KG1 (cell line): Measurements from ENCODE around the gene KNDC1.

Source experiments
- DNase-seq: peaks from one replicate; lab custom pipeline; 2025; lab: John Stamatoyannopoulos, UW

KNDC1 gene

GRCh38 chr10:133191651-133192050 lies 31.6 kb downstream of the KNDC1 start:
- DNase-seq = no peak

GRCh38 chr10:133194151-133194550 lies 34.1 kb downstream of the KNDC1 start:
- DNase-seq = no peak

DNA sequence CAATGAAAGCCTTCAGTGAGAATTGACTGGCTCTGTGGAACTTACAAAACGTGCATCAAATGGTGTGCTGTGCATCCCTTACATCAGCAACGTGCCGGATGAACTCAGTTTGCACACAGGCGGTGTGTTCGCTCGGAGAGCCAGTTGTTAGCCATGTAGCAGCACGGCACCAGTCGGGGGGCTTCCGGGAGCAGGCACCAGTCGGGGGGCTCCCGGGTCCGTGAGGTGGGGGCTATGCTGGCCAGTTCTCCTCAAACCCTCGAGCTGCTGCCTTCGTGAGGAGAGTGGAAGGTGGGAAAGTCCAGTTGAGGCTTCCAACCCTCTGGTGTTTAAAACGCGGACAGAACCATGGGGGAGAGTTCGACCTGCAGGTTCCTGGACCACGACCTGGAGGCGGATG lies 35.1 kb downstream of the KNDC1 start:
- no peak for DNase-seq

- DNase-seq = no peak
Observed at GRCh38 chr10:133195611-133196010, 35.6 kb downstream of the KNDC1 start.

GRCh38 chr10:133196221-133196915 lies 36.3 kb downstream of the KNDC1 start:
- DNase-seq = no peak

DNA sequence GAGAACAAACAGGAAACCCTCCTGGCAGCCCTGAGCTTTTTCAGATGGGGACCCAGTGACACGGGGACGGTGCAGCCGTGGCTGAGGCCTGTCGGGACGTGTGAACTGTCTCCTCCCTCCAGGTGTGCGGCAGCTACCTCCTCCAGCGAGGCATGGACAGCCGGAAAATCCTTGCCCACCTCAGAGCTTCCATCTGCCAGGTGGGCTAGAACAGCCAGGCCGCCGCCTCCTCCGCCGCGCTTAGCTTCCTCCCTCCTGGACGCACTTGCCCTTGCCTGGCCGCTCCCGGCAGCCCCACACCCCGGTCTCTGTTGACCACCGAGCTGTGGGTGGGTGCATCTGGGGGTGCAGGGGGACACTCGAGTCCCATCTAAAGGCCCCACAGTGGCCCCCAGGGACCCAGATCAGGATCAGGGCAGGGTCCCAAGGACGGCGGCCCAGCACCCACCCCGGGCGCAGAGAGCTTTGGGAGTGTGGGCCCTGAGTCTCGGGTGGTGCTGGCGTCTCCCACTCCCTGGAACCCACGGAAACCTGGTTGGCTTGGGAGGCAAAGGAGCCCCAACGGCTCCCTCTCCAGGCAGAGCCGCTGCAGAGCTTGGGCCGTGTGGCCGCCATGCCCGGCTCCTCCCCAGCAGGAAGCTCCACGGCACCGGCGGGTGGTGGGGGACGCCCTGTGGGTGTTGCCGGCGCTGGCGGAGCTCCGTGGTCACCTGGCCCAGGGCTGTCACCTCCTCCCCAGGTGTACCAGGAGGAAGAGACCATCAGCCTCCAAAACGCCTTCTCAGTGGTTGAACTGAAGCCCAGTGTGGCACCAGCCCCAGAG lies 37.1 kb downstream of the KNDC1 start:
- DNase-seq = no peak

DNA sequence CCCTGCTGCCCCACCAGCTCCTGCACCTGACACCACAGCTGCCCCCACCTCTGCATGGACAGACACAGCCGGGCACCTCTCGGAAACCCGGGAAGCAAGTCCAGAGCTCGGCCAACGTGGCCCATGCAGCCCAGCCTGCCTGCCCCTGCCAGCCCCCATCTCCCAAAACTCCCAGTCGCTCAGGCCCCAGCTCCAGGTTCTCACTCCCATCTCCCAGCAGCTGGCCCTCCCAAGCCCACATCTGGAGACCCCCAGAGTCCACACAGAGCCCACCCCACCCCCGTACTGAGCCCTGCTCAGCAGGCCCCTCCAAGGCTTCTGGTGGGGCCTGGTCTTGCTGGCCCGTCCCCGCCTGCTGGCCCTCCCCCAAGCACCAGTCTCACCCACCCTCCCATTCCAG lies 37.8 kb downstream of the KNDC1 start:
- DNase-seq = no peak

- DNase-seq = no peak
Observed at GRCh38 chr10:133198206-133198605, 38.2 kb downstream of the KNDC1 start.

DNA sequence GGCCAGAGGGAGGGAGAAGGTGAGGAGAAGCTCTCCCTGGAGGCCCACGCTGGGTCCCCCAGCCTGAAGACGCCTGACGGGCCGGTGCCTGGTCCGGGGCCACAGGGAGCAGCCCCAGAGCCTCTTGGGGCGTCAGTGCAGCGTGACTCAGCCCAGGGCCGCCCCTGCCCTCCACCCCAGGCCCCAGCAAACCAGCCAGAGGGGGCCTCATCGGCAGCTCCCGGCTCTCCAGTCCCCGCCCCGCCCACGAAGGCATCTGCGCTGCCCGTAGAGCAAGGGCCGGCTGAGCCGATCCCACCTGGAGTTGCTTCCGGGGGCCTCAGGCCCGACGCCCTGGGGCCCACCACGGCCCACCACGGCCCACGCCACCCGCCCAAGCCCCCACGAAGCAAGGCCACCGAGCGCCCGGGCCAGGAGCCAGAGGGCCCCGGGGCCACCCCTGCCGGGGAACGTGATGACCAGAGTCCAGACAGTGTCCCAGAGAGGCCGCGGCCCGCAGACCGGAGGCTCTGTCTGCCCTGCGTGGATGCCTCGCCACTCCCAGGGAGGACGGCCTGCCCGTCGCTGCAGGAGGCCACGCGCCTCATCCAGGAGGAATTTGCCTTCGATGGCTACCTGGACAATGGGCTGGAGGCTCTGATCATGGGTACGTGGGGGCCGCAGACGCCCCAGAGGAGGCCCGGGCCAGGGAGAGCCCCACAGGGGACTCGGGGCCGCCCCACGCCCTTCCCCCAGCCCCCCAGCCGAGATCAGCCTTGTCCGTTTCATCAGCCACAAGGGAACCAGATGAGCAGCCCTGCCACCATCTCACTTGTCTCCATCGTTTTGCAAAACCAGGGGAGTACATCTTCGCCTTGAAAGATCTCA lies 38.8 kb downstream of the KNDC1 start:
- no peak for DNase-seq

DNA sequence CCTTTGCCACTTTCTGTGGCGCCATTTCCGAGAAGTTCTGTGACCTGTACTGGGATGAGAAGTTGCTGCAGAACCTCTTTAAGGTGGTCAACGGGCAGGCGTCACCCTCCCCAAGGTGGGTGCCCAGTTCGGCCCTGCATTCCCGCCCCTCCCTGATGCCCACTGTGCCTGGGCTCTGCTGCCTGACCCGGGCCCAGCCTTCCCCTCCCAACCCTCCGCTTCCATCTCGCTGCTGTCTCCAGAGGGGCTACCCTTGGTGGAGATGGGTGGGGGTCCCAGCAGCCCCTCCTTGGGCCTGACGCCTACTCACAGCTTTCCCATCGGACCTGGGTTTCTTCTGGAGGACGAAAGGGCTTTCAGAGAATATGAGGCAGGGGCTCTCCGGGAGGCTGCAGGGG lies 39.5 kb downstream of the KNDC1 start:
- DNase-seq = no peak

- DNase-seq = no peak
Observed at GRCh38 chr10:133199992-133200611, 40.1 kb downstream of the KNDC1 start.

GRCh38 chr10:133200621-133201031 lies 40.6 kb downstream of the KNDC1 start:
- DNase-seq = no peak

GRCh38 chr10:133201151-133201947 lies 41.3 kb downstream of the KNDC1 start:
- DNase-seq = no peak

DNA sequence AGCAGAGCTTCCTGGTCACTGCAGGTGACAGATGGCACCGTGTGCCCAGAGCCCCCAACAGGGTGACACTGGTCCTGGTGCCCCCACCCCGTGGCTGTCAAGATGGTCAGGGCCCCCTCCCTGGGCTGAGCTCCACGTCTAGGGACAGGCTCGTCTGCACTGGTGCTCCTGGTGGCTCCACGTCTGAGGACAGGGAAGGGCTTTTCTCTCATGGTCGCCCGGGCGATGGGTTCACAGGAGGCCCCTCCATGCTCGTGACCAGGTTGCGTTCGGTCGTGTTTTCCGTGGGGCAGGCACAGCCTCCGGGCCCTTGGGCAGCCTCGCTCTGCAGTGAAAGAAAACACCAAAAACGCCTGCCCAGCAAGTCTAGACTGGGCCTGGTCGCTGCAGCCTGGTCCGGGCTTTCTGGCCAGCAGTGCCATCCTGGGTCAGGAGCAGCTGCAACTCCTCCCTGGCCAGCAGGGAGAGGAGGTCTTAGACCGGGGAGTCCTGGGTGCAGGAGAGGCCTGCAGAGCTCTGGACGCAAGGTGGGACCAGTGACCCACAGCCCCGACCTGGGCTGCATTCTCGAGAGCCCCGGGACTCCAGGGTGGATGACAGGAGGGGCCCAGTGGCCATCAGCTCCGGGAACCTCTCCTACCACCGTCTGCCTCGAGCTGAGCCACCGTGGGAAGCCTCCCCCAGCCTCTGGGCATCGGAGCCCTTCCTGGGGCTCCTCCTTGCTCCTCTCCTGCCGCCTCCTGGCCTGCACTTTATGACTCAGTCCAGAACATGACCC lies 42.1 kb downstream of the KNDC1 start:
- DNase-seq = no peak

DNA sequence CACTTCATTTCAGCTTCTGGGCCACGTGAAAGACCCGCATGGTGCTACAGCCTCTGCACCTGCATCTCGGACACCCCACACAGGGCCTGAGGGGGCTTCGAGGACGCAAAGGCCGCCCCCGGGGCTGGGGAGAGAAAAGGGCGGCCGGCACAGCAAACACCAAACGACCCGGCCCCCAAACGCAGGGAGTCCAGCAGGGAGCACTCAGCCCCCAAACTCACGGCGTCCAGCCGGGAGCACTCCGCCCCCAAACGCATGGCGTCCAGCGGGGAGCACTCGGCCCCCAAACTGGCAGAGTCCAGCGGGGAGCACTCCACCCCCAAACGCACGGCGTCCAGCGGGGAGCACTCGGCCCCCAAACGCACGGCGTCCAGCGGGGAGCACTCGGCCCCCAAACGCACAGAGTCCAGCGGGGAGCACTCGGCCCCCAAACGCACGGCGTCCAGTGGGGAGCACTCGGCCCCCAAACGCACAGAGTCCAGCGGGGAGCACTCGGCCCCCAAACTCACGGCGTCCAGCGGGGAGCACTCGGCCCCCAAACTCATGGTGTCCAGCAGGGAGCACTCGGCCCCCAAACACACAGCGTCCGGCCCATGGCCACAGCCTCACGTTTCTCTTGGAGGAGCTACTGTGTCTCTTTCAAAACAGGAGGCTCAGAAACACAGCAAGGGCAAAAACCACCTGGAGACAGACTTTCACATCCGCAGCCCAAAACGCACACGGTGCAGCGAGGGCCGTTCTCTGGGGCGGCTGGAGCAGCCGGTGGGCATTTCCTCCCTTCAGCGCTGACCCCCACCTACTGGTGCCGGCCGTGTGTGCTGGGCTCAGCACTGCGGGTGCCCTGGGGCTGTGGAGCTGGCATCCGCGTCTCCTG lies 43.0 kb downstream of the KNDC1 start:
- DNase-seq = no peak

DNA sequence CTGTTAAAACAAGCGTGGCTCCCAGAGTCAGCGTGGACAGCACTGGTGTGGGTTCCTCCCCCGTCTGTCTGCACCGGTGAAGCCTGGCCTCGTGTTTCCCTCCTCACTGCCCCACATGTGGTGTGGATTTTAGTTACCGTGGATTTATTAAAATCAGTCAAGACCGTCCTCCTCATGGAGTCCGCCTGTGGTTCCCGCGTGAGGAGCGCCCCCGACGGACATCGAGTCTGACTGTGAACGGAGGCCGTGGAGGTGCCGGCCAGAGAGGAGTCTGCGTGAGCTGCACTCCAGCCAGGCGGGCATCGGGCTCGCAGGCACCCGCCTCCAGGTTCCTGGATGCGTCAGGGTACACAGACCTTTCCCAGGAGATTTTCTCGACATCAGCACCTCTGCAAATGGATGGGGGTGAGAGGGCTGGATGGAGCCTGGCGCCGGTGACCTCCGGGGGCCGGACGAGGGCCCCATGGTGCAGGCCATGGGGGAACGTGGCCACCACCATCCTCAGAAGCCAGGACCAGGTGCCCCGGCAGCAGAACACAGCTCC lies 43.7 kb downstream of the KNDC1 start:
- no peak for DNase-seq

- no peak for DNase-seq
Observed at GRCh38 chr10:133204226-133205015, 44.4 kb downstream of the KNDC1 start.

- no peak for DNase-seq
Observed at GRCh38 chr10:133205146-133205545, 45.1 kb downstream of the KNDC1 start.
